SIG-M5 treated with dmso at 0.1 percent for 504 hours (cell line): ENCODE data around the gene AMH.

ENCODE experiments used
- DNase-seq: peaks from one replicate; lab custom pipeline; 2025; ENCODE audit not compliant: unreplicated experiment; lab: John Stamatoyannopoulos, UW

AMH gene

GRCh38 chr19:2283835-2284507 lies 34.8 kb downstream of the AMH start:
- no peak for DNase-seq

GRCh38 chr19:2286402-2287140 lies 37.4 kb downstream of the AMH start:
- no peak for DNase-seq

- no peak for DNase-seq
Measured at GRCh38 chr19:2287585-2288337, 38.6 kb downstream of the AMH start.

GRCh38 chr19:2288338-2288817 lies 39.3 kb downstream of the AMH start:
- DNase-seq = no peak

- DNase-seq = no peak
Measured at GRCh38 chr19:2288818-2289713, 39.9 kb downstream of the AMH start.

GRCh38 chr19:2289714-2290435 lies 40.8 kb downstream of the AMH start:
- peak; percentile 95 for DNase-seq

- DNase-seq = no peak
Measured at GRCh38 chr19:2290441-2291184, 41.5 kb downstream of the AMH start.

GRCh38 chr19:2291185-2291751 lies 42.1 kb downstream of the AMH start:
- no peak for DNase-seq

- DNase-seq = no peak
Measured at GRCh38 chr19:2294687-2295335, 45.7 kb downstream of the AMH start.

- no peak for DNase-seq
Measured at GRCh38 chr19:2296141-2296540, 47.0 kb downstream of the AMH start.

- DNase-seq = no peak
Measured at GRCh38 chr19:2300533-2300932, 51.4 kb downstream of the AMH start.
